H1 (cell line): ENCODE data around the gene SLC35E1. TPM values are rescaled to one million over a fixed set of nuclear protein-coding genes. Genes with fewer than 3 reads are reported as not detected.

Source experiments
- CTCF ChIA-PET: fragments of 300-600 bp; sonication (Branson Sonifier 250); formaldehyde crosslinking; loops from one replicate; lab custom pipeline; 2021; ENCODE audit not compliant: partially characterized antibody; lab: Charles Lee
- POLR2A ChIA-PET: fragments of 300-600 bp; sonication (Branson Sonifier 250); formaldehyde crosslinking; loops from one replicate; lab custom pipeline; 2021; ENCODE audit warnings: inconsistent platforms; ENCODE audit not compliant: partially characterized antibody; lab: Charles Lee
- DNase-seq, 2 experiments: peaks; one replicate each; pipeline versions ENCODE4 v3.0.0 to v3.0.0-alpha.2; 2010 to 2022; ENCODE audit warnings: low spot score in 2 of 2, low read depth in 1 of 2, mixed read lengths in 1 of 2
- FAIRE-seq: peaks from 2 replicates; lab custom pipeline; 2011; peaks lifted over from hg19 to GRCh38; lab: Jason Lieb, UNC
- H2AFZ ChIP-seq: 2 replicates; pipeline ENCODE4 v1.8.1; 2012; ENCODE audit warnings: low read length, inconsistent platforms
- H2AK5ac ChIP-seq: 2 replicates; pipeline ENCODE4 v1.6.1; 2013; ENCODE audit warnings: low read depth, low read length
- H2BK120ac ChIP-seq: replicated peaks from 2 replicates; pipeline ENCODE3; 2013; ENCODE audit warnings: low read depth, low read length, inconsistent platforms
- H2BK12ac ChIP-seq: 2 replicates; pipeline ENCODE4 v1.6.1; 2013; ENCODE audit warnings: low read depth, low read length
- H2BK15ac ChIP-seq: 2 replicates; pipeline ENCODE4 v1.6.1; 2013; ENCODE audit warnings: low read length
- H2BK20ac ChIP-seq: 2 replicates; pipeline ENCODE4 v1.6.1; 2013; ENCODE audit warnings: low read length
- H2BK5ac ChIP-seq: 2 replicates; pipeline ENCODE4 v1.6.1; 2013; ENCODE audit warnings: low read depth, low read length
- H3K14ac ChIP-seq: 2 replicates; pipeline ENCODE4 v1.6.1; 2013; ENCODE audit warnings: inconsistent platforms; ENCODE audit not compliant: insufficient read length
- H3K18ac ChIP-seq: 2 replicates; pipeline ENCODE4 v1.6.1; 2013; ENCODE audit warnings: low read length; ENCODE audit errors: extremely low read depth
- H3K23ac ChIP-seq: 2 replicates; pipeline ENCODE4 v1.6.1; 2013; ENCODE audit warnings: inconsistent platforms; ENCODE audit not compliant: insufficient read length
- H3K23me2 ChIP-seq: 2 replicates; pipeline ENCODE4 v1.6.1; 2013; ENCODE audit warnings: low read depth, low read length
- H3K27ac ChIP-seq: 2 replicates; pipeline ENCODE4 v1.6.1; 2011; ENCODE audit warnings: low read depth, low read length, inconsistent platforms
- H3K27me3 ChIP-seq, 4 experiments: replicated peaks in 1 of 4; 1 replicate in 1 of 4; 2 replicates in 3 of 4; pipeline versions ENCODE4 v1.6.1 to v1.8.1; 2011 to 2013; ENCODE audit warnings: low read length in 3 of 4, mild to moderate bottlenecking in 3 of 4, inconsistent platforms in 2 of 4, mixed read lengths in 2 of 4, moderate library complexity in 1 of 4; ENCODE audit not compliant: control insufficient read depth in 3 of 4, insufficient read depth in 3 of 4; ENCODE audit errors: extremely low read depth in 1 of 4
- H3K36me3 ChIP-seq, 4 experiments: 2 replicates each; pipeline versions ENCODE4 v1.6.1 to v1.8.1; 2011 to 2013; ENCODE audit warnings: mild to moderate bottlenecking in 4 of 4, low read length in 3 of 4, moderate library complexity in 2 of 4, control low read depth in 1 of 4, inconsistent platforms in 1 of 4; ENCODE audit not compliant: insufficient read depth in 4 of 4, control insufficient read depth in 2 of 4
- H3K4ac ChIP-seq: replicated peaks from 2 replicates; pipeline ENCODE3; 2013; ENCODE audit warnings: low read length, low read depth, mixed read lengths, inconsistent platforms; ENCODE audit not compliant: insufficient read length
- H3K4me1 ChIP-seq, 4 experiments: replicated peaks in 1 of 4; 1 replicate in 1 of 4; 2 replicates in 3 of 4; pipeline versions ENCODE4 v1.6.1 to v1.8.1; 2011 to 2013; ENCODE audit warnings: low read length in 3 of 4, inconsistent platforms in 2 of 4, mixed read lengths in 1 of 4; ENCODE audit not compliant: insufficient read depth in 4 of 4, control insufficient read depth in 3 of 4
- H3K4me2 ChIP-seq, 2 experiments: 2 replicates each; pipeline versions ENCODE4 v1.6.1 to v1.8.1; 2011 to 2013; ENCODE audit warnings: low read depth in 2 of 2, low read length in 2 of 2, control low read depth in 1 of 2, inconsistent platforms in 1 of 2, mild to moderate bottlenecking in 1 of 2; ENCODE audit not compliant: insufficient read depth in 1 of 2
- H3K4me3 ChIP-seq, 4 experiments: fragments of 200-600, 300-600 bp in 1 of 4; sonication (generic), shearing (Covaris generic), sonication (Bioruptor Twin) in 1 of 4; 2 replicates each; pipeline versions ENCODE4 v1.5.1 to v1.8.1; 2011 to 2016; ENCODE audit warnings: low read length in 4 of 4, low read depth in 3 of 4, control low read depth in 2 of 4, inconsistent platforms in 2 of 4, mild to moderate bottlenecking in 2 of 4, mixed read lengths in 1 of 4, moderate library complexity in 1 of 4; ENCODE audit not compliant: insufficient read depth in 2 of 4; ENCODE audit errors: extremely low read depth in 1 of 4
- H3K56ac ChIP-seq: replicated peaks from 2 replicates; pipeline ENCODE3; 2013; ENCODE audit warnings: low read depth, mild to moderate bottlenecking, mixed read lengths, low read length, inconsistent platforms; ENCODE audit not compliant: insufficient read length
- H3K79me1 ChIP-seq: 2 replicates; pipeline ENCODE4 v1.6.1; 2013; ENCODE audit warnings: low read depth, low read length, control low read depth
- H3K79me2 ChIP-seq, 2 experiments: 2 replicates each; pipeline versions ENCODE4 v1.6.1 to v1.8.1; 2012 to 2013; ENCODE audit warnings: low read length in 2 of 2, mild to moderate bottlenecking in 2 of 2, inconsistent platforms in 1 of 2; ENCODE audit not compliant: insufficient read depth in 2 of 2, control insufficient read depth in 1 of 2
- H3K9ac ChIP-seq, 4 experiments: replicated peaks in 1 of 4; 1 replicate in 1 of 4; 2 replicates in 3 of 4; pipeline versions ENCODE4 v1.6.1 to v1.8.1; 2011 to 2013; ENCODE audit warnings: low read depth in 3 of 4, low read length in 3 of 4, control low read depth in 2 of 4, mild to moderate bottlenecking in 2 of 4, moderate library complexity in 2 of 4, inconsistent platforms in 1 of 4; ENCODE audit errors: extremely low read depth in 1 of 4
- H3K9me3 ChIP-seq, 2 experiments: 2 replicates each; pipeline versions ENCODE4 v1.6.1 to v1.8.1; 2012 to 2013; ENCODE audit warnings: mild to moderate bottlenecking in 2 of 2, moderate library complexity in 2 of 2, control low read depth in 1 of 2, inconsistent platforms in 1 of 2, low read depth in 1 of 2, low read length in 1 of 2, mixed read lengths in 1 of 2; ENCODE audit not compliant: insufficient read depth in 2 of 2
- H4K20me1 ChIP-seq, 2 experiments: replicated peaks in 1 of 2; 2 replicates each; pipeline versions ENCODE3 to v1.8.1; 2011 to 2013; ENCODE audit warnings: inconsistent platforms in 2 of 2, low read length in 2 of 2, mild to moderate bottlenecking in 1 of 2; ENCODE audit not compliant: insufficient read depth in 2 of 2, control insufficient read depth in 1 of 2
- H4K5ac ChIP-seq: 2 replicates; pipeline ENCODE4 v1.6.1; 2013; ENCODE audit warnings: low read length, low read depth, mixed read lengths, inconsistent platforms; ENCODE audit not compliant: insufficient read length
- H4K8ac ChIP-seq: 2 replicates; pipeline ENCODE4 v1.8.0; 2013; ENCODE audit warnings: mild to moderate bottlenecking, moderate library complexity, low read length, inconsistent platforms; ENCODE audit not compliant: insufficient read depth; ENCODE audit errors: extremely low read depth
- H4K91ac ChIP-seq: replicated peaks from 2 replicates; pipeline ENCODE3; 2013; ENCODE audit warnings: low read length, mixed read lengths, inconsistent platforms; ENCODE audit not compliant: insufficient read length
- ASH2L ChIP-seq: fragments of 200-600, 300-600 bp; sonication (generic); IDR thresholded peaks from one replicate; pipeline ENCODE4 v1.7.1; 2017; ENCODE audit warnings: low read length
- GTF2F1 ChIP-seq: IDR thresholded peaks from 2 replicates; pipeline ENCODE4 v1.6.1; 2012; ENCODE audit warnings: low read depth, low read length, improper control_type of control experiment, borderline replicate concordance
- POLR2A ChIP-seq, 2 experiments: IDR thresholded peaks; 1 replicate in 1 of 2; 2 replicates in 1 of 2; pipeline ENCODE4 v1.6.1; 2011; ENCODE audit warnings: low read depth in 2 of 2, low read length in 2 of 2, mild to moderate bottlenecking in 2 of 2; ENCODE audit errors: control extremely low read depth in 1 of 2
- RNF2 ChIP-seq: fragments of 200-900, 300-1000 bp; sonication (generic); IDR thresholded peaks from 2 replicates; pipeline ENCODE4 v1.7.1; 2016; ENCODE audit warnings: borderline replicate concordance, low read depth, mild to moderate bottlenecking, antibody characterized with exemption, low read length; ENCODE audit not compliant: poor library complexity, severe bottlenecking; ENCODE audit errors: missing control alignments
- SP2 ChIP-seq: IDR thresholded peaks from 2 replicates; pipeline ENCODE4 v1.6.1; 2012; ENCODE audit warnings: mild to moderate bottlenecking, low read length, inconsistent platforms
- TBP ChIP-seq: IDR thresholded peaks from 2 replicates; pipeline ENCODE4 v1.6.1; 2011; ENCODE audit warnings: low read depth, low read length, improper control_type of control experiment
- WGBS, 2 experiments: shearing (Covaris generic) in 1 of 2; methylation state at CpG; one replicate each; pipeline versions ENCODE4 v1.1.6 to v1.1.7; 2013 to 2015; ENCODE audit warnings: low lambda C conversion rate in 2 of 2, mixed read lengths in 2 of 2, inconsistent platforms in 1 of 2, low coverage in 1 of 2, missing lambda C conversion rate in 1 of 2; ENCODE audit not compliant: insufficient replicate concordance in 2 of 2, insufficient coverage in 1 of 2, insufficient read length in 1 of 2; ENCODE audit errors: extremely low coverage in 1 of 2, missing lambda C conversion rate in 1 of 2; 5-methylcytosine and 5-hydroxymethylcytosine counted together
- polyA plus RNA-seq, 7 experiments: library from polyadenylated mRNA; depleted of rRNA in 3 of 7; stranded (reverse) in 5 of 7; unstranded in 2 of 7; fragments of >200 nt in 5 of 7; fragments of 200-250 nt in 2 of 7; gene quantifications; 1 replicate in 5 of 7; 2 replicates in 1 of 7; 4 replicates in 1 of 7; pipeline versions ENCODE4 v1.2.1 to v1.2.3, GENCODE V29; 2011 to 2013; ENCODE audit warnings: missing spikeins in 2 of 7, mixed read lengths in 2 of 7
- total RNA-seq: library from RNA; stranded (reverse); fragmentation: NEBNext Ultra II Directional; extraction: Animal tissue kit (Norgen Biotek cat#: 25700); gene quantifications from 2 replicates; pipeline ENCODE4 v1.2.1, GENCODE V29; 2021
- TF ChIP-seq, protein P1 (sequence below), 3 experiments: IDR thresholded peaks; 1 replicate in 2 of 3; 2 replicates in 1 of 3; pipeline versions ENCODE4 v1.5.1 to v1.6.1; 2011; ENCODE audit warnings: low read length in 3 of 3, mild to moderate bottlenecking in 3 of 3, inconsistent platforms in 2 of 3, low read depth in 1 of 3, moderate library complexity in 1 of 3; ENCODE audit not compliant: insufficient read depth in 1 of 3; ENCODE audit errors: control extremely low read depth in 1 of 3
- TF ChIP-seq, protein P2 (sequence below): IDR thresholded peaks from 2 replicates; pipeline ENCODE4 v1.6.1; 2012; ENCODE audit warnings: low read length, inconsistent platforms

Gene SLC35E1
- total and polyA plus RNA-seq, 2 of the 8 experiments (the other 6 are each of a cell fraction or from before 2014, with no cell fraction given) = 26.0 to 31.9 TPM

DNA sequence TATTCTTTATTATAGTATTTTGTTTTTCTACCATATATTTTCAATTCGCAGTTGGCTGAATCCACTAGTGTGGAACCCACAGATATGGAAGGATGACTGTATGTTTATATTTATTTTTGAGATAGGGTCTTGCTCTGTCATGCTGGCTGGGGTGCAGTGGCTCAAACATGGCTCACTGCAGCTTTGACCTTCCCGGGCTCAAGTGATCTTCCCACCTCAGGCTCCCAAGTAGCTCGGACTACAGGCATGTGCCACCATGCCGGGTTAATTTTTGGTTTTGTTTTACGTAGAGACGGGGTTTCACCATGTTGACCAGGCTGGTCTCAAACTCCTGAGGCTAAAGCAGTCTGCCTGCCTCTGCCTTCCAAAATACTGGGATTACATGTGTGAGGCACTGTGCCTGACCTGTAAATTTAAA lies 9.6 kb downstream of the SLC35E1 start:
- peaks cover 11 to 53% (median 19%) of the 10 kb centered on the region in 4 experiments for H3K36me3 ChIP-seq
- POLR2A ChIA-PET = interaction anchor here (0.6 kb wide), 1 partner anchor 566 kb away, joined by 3 read pairs; no protein-coding TSS in a partner anchor
- TF ChIP-seq RNF2 (no peak), TBP (no peak), ASH2L (no peak), SP2 (no peak), POLR2A (IDR thresholded peaks at IDR 0.05; ENCODE audit: control extremely low read depth in 1 of 2, low read depth in 2 of 2, low read length in 2 of 2) (no peak), GTF2F1 (no peak)
- TF ChIP-seq, protein P1, sequence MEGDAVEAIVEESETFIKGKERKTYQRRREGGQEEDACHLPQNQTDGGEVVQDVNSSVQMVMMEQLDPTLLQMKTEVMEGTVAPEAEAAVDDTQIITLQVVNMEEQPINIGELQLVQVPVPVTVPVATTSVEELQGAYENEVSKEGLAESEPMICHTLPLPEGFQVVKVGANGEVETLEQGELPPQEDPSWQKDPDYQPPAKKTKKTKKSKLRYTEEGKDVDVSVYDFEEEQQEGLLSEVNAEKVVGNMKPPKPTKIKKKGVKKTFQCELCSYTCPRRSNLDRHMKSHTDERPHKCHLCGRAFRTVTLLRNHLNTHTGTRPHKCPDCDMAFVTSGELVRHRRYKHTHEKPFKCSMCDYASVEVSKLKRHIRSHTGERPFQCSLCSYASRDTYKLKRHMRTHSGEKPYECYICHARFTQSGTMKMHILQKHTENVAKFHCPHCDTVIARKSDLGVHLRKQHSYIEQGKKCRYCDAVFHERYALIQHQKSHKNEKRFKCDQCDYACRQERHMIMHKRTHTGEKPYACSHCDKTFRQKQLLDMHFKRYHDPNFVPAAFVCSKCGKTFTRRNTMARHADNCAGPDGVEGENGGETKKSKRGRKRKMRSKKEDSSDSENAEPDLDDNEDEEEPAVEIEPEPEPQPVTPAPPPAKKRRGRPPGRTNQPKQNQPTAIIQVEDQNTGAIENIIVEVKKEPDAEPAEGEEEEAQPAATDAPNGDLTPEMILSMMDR (IDR thresholded peaks at IDR 0.05; ENCODE audit: control extremely low read depth in 1 of 3, insufficient read depth in 1 of 3, low read depth in 1 of 3, low read length in 3 of 3) = no peak
- TF ChIP-seq, protein P2, sequence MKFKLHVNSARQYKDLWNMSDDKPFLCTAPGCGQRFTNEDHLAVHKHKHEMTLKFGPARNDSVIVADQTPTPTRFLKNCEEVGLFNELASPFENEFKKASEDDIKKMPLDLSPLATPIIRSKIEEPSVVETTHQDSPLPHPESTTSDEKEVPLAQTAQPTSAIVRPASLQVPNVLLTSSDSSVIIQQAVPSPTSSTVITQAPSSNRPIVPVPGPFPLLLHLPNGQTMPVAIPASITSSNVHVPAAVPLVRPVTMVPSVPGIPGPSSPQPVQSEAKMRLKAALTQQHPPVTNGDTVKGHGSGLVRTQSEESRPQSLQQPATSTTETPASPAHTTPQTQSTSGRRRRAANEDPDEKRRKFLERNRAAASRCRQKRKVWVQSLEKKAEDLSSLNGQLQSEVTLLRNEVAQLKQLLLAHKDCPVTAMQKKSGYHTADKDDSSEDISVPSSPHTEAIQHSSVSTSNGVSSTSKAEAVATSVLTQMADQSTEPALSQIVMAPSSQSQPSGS = no peak

More for the DNA sequence above, 9.6 kb downstream of the SLC35E1 start:
- 91% methylated on average over 6 of the region's 6 CpGs; no CpG with 5 or more reads in 1 of the 2 experiments for WGBS, 2 experiments
- Histone ChIP-seq H2BK120ac (no peak overlapping the region), H2AFZ (no peak overlapping the region), H4K20me1 (peaks cover 0 to 4% of the 10 kb centered on the region in 2 experiments), H3K4ac (no peak overlapping the region), H3K9me3 (no peaks in the 10 kb centered on the region), H2AK5ac (no peak overlapping the region), H3K4me3 (no peak overlapping the region), H3K79me1 (no peaks in the 10 kb centered on the region; the same call in 1 of the 2 replicates), H3K79me2 (no peaks in the 10 kb centered on the region), H4K91ac (no peak overlapping the region), H4K8ac (no peak overlapping the region), H3K4me1 (no peaks in the 10 kb centered on the region), H3K18ac (no peak overlapping the region), H3K27ac (no peak overlapping the region), H3K14ac (no peak overlapping the region), H4K5ac (no peak overlapping the region), H2BK20ac (no peak overlapping the region), H2BK12ac (no peak overlapping the region), H3K4me2 (no peak overlapping the region), H3K23me2 (no peaks in the 10 kb centered on the region), H3K9ac (no peak overlapping the region), H2BK15ac (no peak overlapping the region), H3K56ac (no peak overlapping the region), H3K27me3 (no peaks in the 10 kb centered on the region; a peak in 1 of 7 replicates), H2BK5ac (no peak overlapping the region), H3K23ac (no peak overlapping the region)
- FAIRE-seq (no peak), DNase-seq (no peak)
- CTCF ChIA-PET = interaction anchor here (0.7 kb wide), 1 partner anchor 49 kb away, joined by 4 read pairs; no protein-coding TSS in a partner anchor
